Daoy (cell line): Measurements from ENCODE around the gene STMN3. TPM values are rescaled to one million over a fixed set of nuclear protein-coding genes. Genes with fewer than 3 reads are reported as not detected.
"Not testable (repeated sequence)": the region's sequence is repeated elsewhere in the genome, so short reads cannot be mapped to it uniquely, and the experiment has no call there.

Experiments used
- DNase-seq: peaks from one replicate; pipeline ENCODE4 v3.0.0-alpha.2; 2015; ENCODE audit warnings: low read depth
- total RNA-seq: library from RNA; depleted of rRNA; stranded (reverse); fragments of >200 nt; shearing (Covaris generic); gene quantifications from 2 replicates; pipeline ENCODE4 v1.2.3, GENCODE V29; 2014

Gene STMN3
- total RNA-seq, 1 experiment from 2014 or later = 18.5 TPM

GRCh38 chr20:63639093-63639975 lies 13.9 kb downstream of the STMN3 start:
- DNase-seq = no peak

DNA sequence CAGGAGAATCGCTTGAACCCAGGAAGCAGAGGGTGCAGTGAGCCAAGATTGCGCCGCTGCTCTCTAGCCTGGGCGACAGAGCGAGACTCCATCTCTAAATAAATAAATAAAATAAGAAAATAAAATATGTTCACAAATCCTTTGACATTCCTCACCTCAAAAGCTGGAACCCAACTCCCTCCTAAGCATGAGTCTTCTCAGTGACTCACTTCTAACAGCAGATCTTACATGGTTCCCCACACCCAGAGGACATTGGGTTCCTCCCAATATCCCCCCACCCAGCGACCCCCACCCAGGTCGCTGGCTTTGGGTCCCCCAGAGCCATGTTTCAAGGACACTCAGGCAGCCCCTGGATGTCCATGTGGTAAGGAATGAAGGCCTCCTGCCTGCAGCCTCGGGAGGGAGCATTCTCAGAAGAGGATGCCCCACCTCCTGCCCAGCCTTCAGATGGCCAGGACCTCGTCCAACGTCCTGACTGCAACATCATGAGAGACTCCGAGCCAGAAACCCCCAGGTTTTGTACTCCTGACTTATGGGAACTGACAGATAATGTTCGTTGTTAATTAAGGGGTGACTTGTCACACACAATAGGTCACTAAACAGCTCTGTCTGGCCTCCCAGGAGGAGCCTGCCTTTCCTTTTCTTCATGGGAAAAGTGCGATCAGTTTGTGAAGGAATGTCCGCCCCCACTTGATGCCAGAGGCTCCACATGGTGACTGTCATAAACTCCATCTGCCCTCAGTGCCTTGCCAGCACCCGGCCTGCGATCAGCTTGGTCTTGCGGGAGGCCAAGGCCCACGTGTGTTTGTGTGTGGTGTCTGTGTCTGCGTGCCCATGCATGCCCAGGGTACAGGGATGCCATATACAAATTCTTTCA lies 16.2 kb downstream of the STMN3 start:
- no peak for DNase-seq

DNA sequence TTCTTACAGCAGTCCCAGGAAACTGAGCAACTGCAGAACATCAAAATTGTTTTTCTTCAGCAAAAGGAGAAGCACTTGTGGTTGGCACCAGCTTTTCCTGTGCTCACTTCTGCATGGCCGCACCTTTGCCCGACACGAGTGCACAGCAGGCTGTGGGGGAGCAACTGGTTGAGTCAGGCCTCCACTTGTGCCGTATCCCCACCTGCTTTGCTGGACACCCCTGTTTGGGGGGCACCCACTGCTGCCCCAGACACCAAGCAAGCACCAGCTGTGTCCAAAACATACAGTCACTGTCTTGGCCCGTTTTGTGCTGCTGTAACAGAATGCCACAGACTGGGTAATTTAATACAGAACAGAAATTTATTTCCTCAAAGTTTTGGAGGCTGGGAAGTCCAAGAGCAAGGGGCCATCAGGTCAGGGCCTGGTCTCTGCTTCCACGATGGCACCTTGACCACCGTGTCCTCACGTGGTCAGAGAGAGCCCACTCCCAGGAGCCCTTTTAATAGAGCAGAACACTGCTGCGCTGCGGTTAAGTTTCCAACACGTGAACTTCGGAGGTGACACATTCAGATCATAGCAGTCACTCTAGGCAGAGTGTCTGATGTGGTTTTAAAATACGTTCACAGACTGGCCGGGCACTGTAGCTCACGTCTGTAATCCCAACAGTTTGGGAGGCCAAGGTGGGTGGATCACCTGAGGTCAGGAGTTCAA lies 17.6 kb downstream of the STMN3 start:
- DNase-seq = no peak

DNA sequence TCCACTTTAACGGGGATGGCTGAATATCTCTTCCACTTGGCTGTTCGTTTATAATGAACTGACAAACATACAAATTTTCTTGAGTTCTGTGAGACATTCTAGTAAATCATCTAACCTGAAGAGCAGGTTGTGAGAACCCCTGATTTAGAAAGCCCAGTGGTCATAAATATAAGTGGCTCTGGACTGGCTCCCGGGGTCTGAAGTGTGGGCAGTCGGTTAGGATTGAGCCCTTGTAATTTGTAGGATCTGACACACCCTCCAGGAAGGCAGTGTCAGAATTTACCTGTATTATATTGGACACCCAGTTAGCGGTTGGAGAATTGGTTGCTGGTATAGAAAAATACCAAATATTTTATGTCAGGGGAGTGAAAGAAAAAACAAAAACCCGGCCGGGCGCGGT lies 19.5 kb downstream of the STMN3 start:
- DNase-seq = no peak

DNA sequence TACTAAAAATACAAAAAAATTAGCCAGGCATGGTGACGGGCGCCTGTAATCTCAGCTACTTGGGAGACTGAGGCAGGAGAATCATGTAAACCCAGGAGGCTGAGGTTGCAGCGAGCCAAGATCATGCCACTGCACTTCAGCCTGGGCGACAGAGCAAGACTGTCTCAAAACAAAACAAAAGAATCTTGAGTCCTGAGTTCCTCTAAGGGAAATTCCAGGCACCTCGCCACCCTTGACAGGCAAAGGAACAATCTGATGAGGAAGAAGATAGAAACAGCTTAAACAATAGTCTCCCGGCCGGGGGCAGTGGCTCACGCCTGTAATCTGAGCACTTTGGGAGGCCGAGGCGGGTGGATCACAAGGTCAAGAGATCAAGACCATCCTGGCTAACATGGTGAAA lies 21.8 kb downstream of the STMN3 start:
- not testable (repeated sequence) for DNase-seq

DNA sequence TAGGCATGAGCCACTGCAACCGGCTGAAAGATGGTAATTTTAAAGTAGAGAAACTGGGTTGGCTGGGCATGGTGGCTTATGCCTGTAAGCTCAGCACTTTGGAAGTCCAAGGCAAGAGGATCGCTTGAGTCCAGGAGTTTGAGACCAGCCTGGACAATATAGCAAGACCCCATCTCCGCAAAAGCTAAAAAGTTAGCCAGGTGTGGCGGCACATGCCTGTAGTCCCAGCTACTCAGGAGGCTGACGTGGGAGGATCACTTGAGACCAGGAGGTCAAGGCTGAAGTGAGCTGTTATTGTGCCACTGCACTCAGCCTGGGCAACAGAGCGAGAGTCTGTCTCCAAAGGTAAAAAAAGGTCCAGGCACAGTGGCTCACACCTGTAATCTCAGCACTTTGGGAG lies 22.3 kb downstream of the STMN3 start:
- DNase-seq = not testable (repeated sequence)

DNA sequence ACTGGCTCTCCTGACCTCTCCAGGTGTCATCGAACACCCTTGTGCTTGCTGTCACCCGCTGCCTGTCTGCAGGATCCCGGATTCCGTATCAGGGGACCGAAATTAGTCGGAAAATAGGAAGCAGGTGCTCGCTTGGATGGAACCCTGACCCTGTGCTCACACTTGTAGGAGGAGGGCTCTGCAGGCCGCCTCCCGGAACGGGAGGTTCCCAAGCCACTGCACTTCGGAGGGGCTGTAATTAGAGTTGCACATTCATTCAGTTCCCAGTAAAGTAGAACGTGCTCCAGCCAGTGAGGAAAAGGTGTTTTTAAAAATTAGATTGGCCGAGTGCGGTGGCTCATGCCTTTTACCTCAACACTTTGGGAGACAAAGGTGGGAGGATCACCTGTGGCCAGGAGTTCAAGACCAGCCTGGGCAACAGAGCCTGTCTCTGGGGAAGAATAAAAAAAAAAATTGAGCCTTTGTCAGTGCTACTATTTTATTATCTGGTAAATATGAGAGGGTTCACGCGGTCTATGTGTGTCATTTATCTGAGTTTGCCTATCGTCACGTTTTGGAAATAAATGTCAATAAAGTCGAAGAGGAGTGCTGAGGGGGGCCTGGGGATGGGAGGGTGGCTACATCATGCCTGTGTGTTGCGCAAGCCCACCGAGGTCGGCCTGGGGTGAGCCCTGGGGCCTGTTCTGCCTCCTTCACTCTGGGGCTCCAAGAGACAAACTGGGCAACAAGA lies 24.8 kb downstream of the STMN3 start:
- DNase-seq = no peak

DNA sequence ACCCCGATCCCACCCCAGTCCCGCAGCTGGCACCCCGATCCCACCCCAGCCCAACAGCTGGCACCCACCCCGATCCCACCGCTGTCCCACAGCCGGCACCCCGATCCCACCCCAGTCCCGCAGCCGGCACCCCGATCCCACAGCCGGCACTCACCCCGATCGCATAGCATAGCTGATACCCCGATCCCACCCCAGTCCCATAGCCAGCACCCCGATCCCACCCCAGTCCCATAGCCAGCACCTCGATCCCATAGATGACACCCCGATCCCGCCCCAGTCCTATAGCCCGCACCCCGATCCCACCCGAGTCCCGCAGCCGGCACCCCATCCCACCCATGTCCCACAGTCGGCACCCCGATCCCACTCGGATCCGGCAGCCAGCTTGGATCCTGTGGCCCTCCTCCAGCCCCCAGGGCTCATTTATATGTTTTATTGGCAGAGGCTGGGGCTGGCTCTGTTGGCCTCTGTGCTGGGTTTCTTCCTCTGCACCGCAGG lies 25.4 kb downstream of the STMN3 start:
- no peak for DNase-seq

DNA sequence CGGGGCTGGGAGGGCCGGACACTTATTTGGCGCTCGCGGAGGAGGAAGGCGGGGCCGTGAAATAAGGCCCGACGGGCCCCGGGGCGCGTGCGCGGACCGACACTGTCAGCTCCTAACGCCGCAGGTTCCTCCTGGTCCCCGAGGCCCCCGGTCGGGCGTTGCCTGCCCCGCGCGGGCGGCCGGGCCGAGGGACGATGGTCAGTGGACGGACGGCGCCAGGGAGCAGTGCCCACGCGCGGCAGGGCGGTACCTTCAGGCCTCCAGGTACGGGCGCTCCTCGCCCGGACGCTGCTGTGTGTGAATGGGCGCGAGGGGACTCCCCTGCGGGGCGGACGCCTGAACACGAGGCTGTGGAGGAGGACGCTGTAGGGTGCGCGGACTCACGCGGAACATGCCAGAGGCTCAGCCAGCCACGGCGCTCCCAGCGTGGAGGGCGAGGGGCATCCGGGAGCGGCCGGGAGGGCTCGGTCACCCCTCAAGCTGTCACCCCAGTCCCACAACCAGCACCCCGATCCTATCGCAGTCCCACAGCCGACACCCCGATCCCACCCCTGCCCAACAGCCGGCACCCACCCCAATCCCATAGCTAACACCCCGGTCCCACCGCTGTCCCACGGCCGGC lies 26.0 kb downstream of the STMN3 start:
- DNase-seq = peak; percentile 95

- DNase-seq = peak; percentile 78
Observed at GRCh38 chr20:63626424-63627128, 26.6 kb downstream of the STMN3 start, which contains the start of gene GMEB2. Gene GMEB2, minus strand, starts transcription at chr20:63627101. Its CDS starts 7,704 bp downstream, at chr20:63619397.

DNA sequence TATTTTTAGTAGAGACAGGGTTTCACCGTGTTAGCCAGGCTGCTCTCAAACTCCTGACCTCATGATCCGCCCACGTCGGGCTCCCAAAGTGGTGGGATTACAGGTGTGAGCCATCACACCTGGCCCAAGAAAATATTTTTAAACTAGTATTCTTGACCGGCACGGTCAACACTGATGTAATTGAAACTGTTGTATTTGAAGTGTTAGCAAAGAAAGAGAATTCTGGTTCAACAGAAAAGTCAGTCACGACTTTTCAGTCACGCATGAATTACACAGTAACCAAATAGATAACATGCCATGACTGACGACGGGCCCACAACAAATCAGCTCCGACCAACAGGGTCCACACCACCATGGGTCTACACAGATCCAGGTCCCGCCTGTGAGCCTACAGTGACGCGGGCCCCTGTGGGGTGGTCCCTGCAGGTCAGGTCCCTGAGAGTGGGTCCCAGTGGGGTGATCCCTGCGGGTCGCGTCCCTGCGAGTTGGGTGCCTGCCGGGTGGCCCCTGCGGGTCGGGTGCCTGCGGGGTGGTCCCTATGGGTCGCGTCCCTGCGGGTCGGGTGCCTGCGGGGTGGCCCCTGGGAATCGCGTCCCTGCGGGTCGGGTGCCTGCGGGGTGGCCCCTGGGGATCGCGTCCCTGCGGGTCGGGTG lies 27.3 kb downstream of the STMN3 start:
- DNase-seq = peak; percentile 30

DNA sequence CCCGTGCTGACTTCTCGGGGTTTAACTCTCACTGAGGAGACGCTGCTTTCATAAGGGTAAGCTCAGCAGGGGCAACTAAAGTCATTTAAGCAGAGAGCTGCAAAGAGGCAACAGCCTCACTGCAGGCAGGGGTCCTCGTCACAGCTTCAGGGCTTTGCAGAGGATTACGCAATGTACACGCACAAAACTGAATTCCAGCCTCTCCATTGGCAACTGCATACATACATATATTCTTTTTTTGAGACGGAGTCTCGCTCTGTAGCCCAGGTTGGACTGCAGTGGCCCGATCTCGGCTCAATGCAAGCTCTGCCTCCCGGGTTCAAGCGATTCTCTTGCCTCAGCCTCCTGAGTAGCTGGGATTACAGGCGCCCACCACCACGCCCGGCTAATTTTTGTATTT lies 28.7 kb downstream of the STMN3 start:
- DNase-seq = no peak

- DNase-seq = no peak
Observed at GRCh38 chr20:63622732-63623131, 30.5 kb downstream of the STMN3 start.

DNA sequence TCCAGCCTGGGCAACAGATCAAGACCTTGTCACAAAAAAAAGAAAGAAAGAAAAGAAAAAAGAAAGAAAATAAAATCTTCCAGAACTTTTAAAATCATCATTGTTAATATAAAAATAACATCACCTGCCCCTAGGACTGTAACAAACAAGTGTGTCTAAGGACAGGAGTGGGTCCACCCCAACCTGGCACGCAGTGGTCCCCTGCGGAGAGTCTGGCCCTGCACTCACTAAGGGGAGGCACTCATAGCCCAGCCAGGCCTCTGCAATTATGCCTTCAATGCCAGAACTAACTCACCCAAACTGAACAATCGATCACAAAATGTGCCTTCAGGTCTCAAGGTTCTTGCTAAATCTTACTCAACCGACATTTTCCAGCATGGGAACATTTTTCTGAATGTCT lies 31.1 kb downstream of the STMN3 start:
- DNase-seq = no peak

DNA sequence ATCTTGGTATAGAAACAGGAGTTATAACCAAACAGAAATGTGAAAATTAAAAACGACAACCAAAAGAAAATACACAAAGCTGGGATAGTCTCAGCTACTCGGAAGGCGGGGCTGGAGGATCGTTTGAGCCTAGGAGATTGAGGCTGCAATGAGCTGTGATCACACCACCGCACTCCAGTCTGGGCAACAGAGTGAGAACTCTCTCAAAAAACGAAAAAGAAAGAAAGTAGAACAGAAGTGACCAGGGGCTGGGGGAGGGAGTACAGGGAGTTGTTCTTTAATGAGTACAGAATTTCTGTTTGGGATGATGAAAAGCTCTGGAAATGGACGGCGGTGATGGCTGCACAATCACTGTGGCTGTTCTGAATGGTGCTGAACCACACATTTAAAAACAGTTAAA lies 32.2 kb downstream of the STMN3 start:
- DNase-seq = no peak

GRCh38 chr20:63619505-63619904 lies 33.7 kb downstream of the STMN3 start:
- DNase-seq = no peak

DNA sequence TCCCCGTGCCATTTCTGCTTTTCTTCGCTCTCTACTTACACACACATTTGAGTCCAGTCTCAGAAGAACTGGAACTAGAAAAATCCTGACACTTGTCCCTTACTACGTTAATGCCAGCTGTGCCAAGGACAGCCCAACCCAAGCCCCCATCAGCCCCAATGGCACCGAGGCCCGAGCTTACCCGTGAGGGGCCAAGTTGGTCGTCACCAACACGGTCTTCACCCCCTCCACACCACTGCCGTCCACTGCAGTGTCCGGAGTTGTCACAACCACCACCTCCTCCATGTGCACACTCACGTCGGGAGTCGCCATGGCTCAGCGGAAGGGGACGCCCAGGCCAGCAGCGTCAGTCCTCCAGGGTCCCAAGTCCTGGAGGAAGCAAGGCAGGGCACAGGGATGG lies 34.1 kb downstream of the STMN3 start:
- no peak for DNase-seq

GRCh38 chr20:63618291-63618980 lies 34.8 kb downstream of the STMN3 start:
- DNase-seq = no peak

DNA sequence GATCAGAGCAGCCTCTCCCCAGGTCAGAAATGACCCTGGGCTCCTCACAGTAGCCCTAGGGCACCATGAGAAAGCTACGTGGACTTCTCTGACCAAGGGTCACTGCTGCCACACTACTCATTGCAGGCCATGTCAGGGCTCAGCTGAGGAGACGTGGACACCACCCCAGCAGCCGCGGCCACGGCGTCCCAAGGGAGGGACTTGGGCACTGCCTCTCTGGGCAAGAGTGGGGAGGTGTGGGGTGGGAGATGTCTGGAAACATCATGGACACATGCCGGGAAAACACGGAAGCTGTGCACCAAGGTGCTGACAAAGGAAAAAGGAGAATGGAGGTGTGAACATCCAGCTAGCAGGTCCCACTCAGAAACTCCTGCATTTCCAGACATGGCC lies 35.4 kb downstream of the STMN3 start:
- no peak for DNase-seq
